ENCODE data around the gene DGKK.

The DGKK gene

DNA sequence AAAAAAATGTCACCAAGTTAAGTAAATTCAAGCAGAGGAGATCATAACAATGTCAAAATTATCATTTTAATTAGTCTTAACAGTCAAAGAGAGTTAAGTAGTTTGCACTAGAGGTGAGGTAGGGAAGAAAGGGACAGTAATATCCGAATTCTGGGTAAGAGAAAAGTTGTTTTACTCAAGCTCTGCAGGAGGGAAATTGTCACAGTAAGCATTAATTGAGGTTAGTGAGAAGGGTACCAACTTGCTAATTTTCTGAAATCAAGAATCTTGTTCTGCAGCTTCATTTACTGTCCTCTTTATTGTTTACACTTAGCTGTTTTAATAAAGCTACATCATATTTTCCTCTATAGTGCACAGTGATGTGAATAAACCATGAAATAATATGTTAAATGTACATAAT is 11.0 kb downstream of the DGKK start:
- Histone ChIP-seq H2AFZ (ENCODE audit: low read depth, low read length) (no peak overlapping the region), H3K9ac (ENCODE audit: low read depth, low read length) (no peak overlapping the region), H3K27ac (ENCODE audit: low read length) (no peak overlapping the region), H3K36me3 (ENCODE audit: insufficient read depth, low read length) (no peaks in the 10 kb centered on the region), H3K9me3 (ENCODE audit: insufficient read depth, low read length, severe bottlenecking) (no peaks in the 10 kb centered on the region), H3K4me2 (ENCODE audit: insufficient read depth, low read length) (no peak overlapping the region), H4K20me1 (ENCODE audit: insufficient read depth, low read length) (no peaks in the 10 kb centered on the region), H3K79me2 (ENCODE audit: insufficient read depth, low read length) (no peaks in the 10 kb centered on the region), H3K4me3 (ENCODE audit: low read depth in 1 of 2, low read length in 2 of 2) (no peak overlapping the region), H3K27me3 (ENCODE audit: insufficient read depth, low read length, poor library complexity) (no peaks in the 10 kb centered on the region), H3K4me1 (ENCODE audit: insufficient read depth, low read length) (no peaks in the 10 kb centered on the region)
- TF ChIP-seq CTCF (IDR thresholded peaks at IDR 0.05; ENCODE audit: borderline replicate concordance, extremely low read depth, low read length, poor library complexity, severe bottlenecking) (no peak), EZH2 (IDR thresholded peaks at IDR 0.05; ENCODE audit: borderline replicate concordance, low read depth, low read length, severe bottlenecking) (no peak)
- DNase-seq = no peak
- no peak for ATAC-seq (ENCODE audit: insufficient read depth, low read depth)

DNA sequence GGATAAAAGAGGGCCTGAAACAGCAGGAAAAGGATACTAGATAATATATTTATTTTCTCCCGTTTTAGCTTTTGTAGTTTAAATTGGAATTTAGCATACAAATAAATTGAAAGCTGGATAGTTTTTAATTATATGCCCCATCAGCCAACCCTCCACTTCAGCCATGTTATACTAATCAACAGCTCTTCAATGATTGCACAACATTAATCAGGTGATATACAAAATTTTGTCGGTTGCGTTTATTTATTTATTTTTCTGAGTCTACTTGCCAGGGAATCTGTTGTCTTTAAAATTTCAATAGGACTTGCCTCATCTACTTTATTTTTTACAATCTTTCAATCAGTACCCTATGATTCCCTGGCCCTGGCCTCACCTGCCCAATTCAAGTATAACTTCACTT is 12.1 kb downstream of the DGKK start:
- H3K9ac ChIP-seq (ENCODE audit: low read depth, low read length) = no peak overlapping the region
- H3K4me1 ChIP-seq (ENCODE audit: insufficient read depth, low read length) = no peaks in the 10 kb centered on the region
- H3K27ac ChIP-seq (ENCODE audit: low read length) = no peak overlapping the region
- no peak overlapping the region for H3K4me2 ChIP-seq (ENCODE audit: insufficient read depth, low read length)
- H3K79me2 ChIP-seq (ENCODE audit: insufficient read depth, low read length) = no peaks in the 10 kb centered on the region
- no peaks in the 10 kb centered on the region for H3K27me3 ChIP-seq (ENCODE audit: insufficient read depth, low read length, poor library complexity)
- H2AFZ ChIP-seq (ENCODE audit: low read depth, low read length) = no peak overlapping the region
- H3K36me3 ChIP-seq (ENCODE audit: insufficient read depth, low read length) = no peaks in the 10 kb centered on the region
- TF ChIP-seq CTCF (IDR thresholded peaks at IDR 0.05; ENCODE audit: borderline replicate concordance, extremely low read depth, low read length, poor library complexity, severe bottlenecking) (no peak), EZH2 (IDR thresholded peaks at IDR 0.05; ENCODE audit: borderline replicate concordance, low read depth, low read length, severe bottlenecking) (no peak)
- H3K9me3 ChIP-seq (ENCODE audit: insufficient read depth, low read length, severe bottlenecking) = no peaks in the 10 kb centered on the region
- H4K20me1 ChIP-seq (ENCODE audit: insufficient read depth, low read length) = no peaks in the 10 kb centered on the region
- ATAC-seq (ENCODE audit: insufficient read depth, low read depth) (no peak), DNase-seq (no peak)
- H3K4me3 ChIP-seq (ENCODE audit: low read depth in 1 of 2, low read length in 2 of 2) = no peak overlapping the region

DNA sequence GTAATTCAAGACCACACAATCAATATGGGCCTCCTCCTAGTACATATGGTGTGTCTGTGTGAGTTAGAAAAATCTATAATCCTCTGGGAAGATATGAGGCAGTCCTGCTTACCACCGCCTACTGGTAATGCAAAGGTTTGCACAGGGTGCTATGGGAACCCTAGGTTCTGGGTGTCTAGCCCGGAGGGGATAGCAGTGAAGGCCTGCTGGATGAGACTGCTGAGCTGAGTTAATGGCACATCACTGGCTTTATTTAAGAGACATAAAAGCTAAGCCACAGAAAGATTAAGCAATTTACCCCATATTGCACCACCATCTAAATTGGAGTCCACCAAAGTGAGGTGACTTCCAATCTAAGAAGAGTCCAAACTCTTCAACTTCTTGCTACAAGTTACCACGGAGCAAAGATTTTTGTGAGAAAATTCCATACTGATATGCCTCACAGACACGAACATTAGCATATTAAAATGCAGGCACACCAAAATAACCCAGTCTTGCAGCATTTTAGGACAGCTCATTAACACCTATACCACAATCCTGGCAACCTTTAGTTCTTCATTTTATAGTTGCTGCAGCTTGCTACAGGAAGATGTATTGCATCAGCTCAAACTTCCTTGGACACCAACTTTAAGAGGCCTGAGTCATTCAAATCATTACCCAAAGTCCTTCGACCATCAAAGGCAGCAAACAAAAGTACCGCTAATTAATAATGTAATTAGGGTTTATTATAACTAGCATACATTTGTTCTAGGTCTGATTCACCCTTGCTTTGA is 13.7 kb downstream of the DGKK start:
- Histone ChIP-seq H3K4me1 (ENCODE audit: insufficient read depth, low read length) (no peaks in the 10 kb centered on the region), H3K27me3 (ENCODE audit: insufficient read depth, low read length, poor library complexity) (no peaks in the 10 kb centered on the region), H3K4me2 (ENCODE audit: insufficient read depth, low read length) (no peak overlapping the region), H4K20me1 (ENCODE audit: insufficient read depth, low read length) (no peaks in the 10 kb centered on the region), H2AFZ (ENCODE audit: low read depth, low read length) (no peak overlapping the region), H3K9me3 (ENCODE audit: insufficient read depth, low read length, severe bottlenecking) (no peaks in the 10 kb centered on the region), H3K4me3 (ENCODE audit: low read depth in 1 of 2, low read length in 2 of 2) (no peak overlapping the region), H3K27ac (ENCODE audit: low read length) (no peak overlapping the region), H3K79me2 (ENCODE audit: insufficient read depth, low read length) (no peaks in the 10 kb centered on the region), H3K36me3 (ENCODE audit: insufficient read depth, low read length) (no peaks in the 10 kb centered on the region), H3K9ac (ENCODE audit: low read depth, low read length) (no peak overlapping the region)
- TF ChIP-seq CTCF (IDR thresholded peaks at IDR 0.05; ENCODE audit: borderline replicate concordance, extremely low read depth, low read length, poor library complexity, severe bottlenecking) (no peak), EZH2 (IDR thresholded peaks at IDR 0.05; ENCODE audit: borderline replicate concordance, low read depth, low read length, severe bottlenecking) (no peak)
- no peak for DNase-seq
- ATAC-seq (ENCODE audit: insufficient read depth, low read depth) = no peak

All from DND-41 (cell line).